ENCODE measurements around the gene LDB3. TPM values are rescaled to one million over a fixed set of nuclear protein-coding genes. Genes with fewer than 3 reads are reported as not detected.

The LDB3 gene
- total and polyA plus RNA-seq, 9 of the 15 experiments (the other 6 are each of a cell fraction or from before 2014, with no cell fraction given): 0.03 TPM; not detected in 8

GRCh38 chr10:86671985-86672710 lies 3.8 kb downstream of the LDB3 start:
- no peaks in the 10 kb centered on the region for H3K9me3 ChIP-seq (replicated peaks; ENCODE audit: control insufficient read depth, insufficient read depth, low read depth, low read length)
- H2AFZ ChIP-seq (ENCODE audit: low read depth, low read length): peak overlapping the region; percentile 38; the same call in 1 of the 2 replicates
- no peaks in the 10 kb centered on the region for H3K9me1 ChIP-seq (ENCODE audit: control insufficient read depth, insufficient read depth, low read length)
- H3K4me2 ChIP-seq (ENCODE audit: insufficient read depth, low read length): no peak overlapping the region
- ATAC-seq: peak; percentile 64
- intact Hi-C loops (cut with micrococcal nuclease) (no loop called here), in situ Hi-C loops (cut with MboI) (no loop called here)
- DNase-seq (ENCODE audit: extremely low read depth in 1 of 4, low spot score in 3 of 4): peak in 2 of 4 experiments; percentile 34
- H4K20me1 ChIP-seq (replicated peaks; ENCODE audit: control insufficient read depth, insufficient read depth, low read length): no peaks in the 10 kb centered on the region
- ChIA-PET CTCF (ENCODE audit: low intra/inter-chr PET ratio) (no interaction called here), POLR2A (interaction anchor here (0.5 to 0.6 kb wide), 4 partner anchors 10 to 282 kb away, joined by 3 to 4 read pairs (median 3); no protein-coding TSS in a partner anchor)
- WGBS (ENCODE audit: insufficient coverage, low coverage, missing lambda C conversion rate): 9% methylated on average over 12 of the region's 12 CpGs
- H3K27me3 ChIP-seq (ENCODE audit: control insufficient read depth in 2 of 2, insufficient read depth in 2 of 2, low read length in 2 of 2): peaks cover 0 to 18% of the 10 kb centered on the region in 2 experiments; a peak in 2 of 5 replicates
- no peak overlapping the region for H3K4me3 ChIP-seq
- no peaks in the 10 kb centered on the region for H3K36me3 ChIP-seq (ENCODE audit: control insufficient read depth, insufficient read depth, low read length)
- no peak for FAIRE-seq
- no TSS peak for BruUV-seq (replicated peaks)
- peaks cover 3 to 9% of the 10 kb centered on the region in 2 experiments; a peak in 2 of 5 replicates for H3K4me1 ChIP-seq (replicated peaks in 1 of 2; ENCODE audit: control insufficient read depth in 2 of 2, insufficient read depth in 2 of 2, low read length in 2 of 2)
- peak overlapping the region in 1 of 2 experiments; percentile 6; a peak in 2 of 4 replicates for H3K9ac ChIP-seq (ENCODE audit: insufficient read depth in 1 of 2, low read depth in 2 of 2, low read length in 2 of 2)
- H3K27ac ChIP-seq (ENCODE audit: extremely low read depth, low read depth, low read length): no peak overlapping the region
- TF ChIP-seq PBX2 (CRISPR knock-in tag; IDR thresholded peaks at IDR 0.05; ENCODE audit: low read depth): no peak
- TF ChIP-seq PBX2 (tag; conservative IDR thresholded peaks at IDR 0.05; ENCODE audit: low read depth): 0 out of 2 replicates have a peak, but pooled peaks have one; percentile 38
- TF ChIP-seq KLF1 (tag; IDR thresholded peaks at IDR 0.05): no peak
- no peaks in the 10 kb centered on the region for H3K79me2 ChIP-seq (ENCODE audit: control insufficient read depth, insufficient read depth, low read length)
